GM19043 (cell line): ENCODE results near the gene ZNF446.

Experiments
- ATAC-seq: cut with Tn5 transposase; IDR thresholded peaks from one replicate; pipeline ENCODE4 v1.9.1; 2021; ENCODE audit warnings: low read depth; ENCODE audit not compliant: unreplicated experiment

The ZNF446 gene

GRCh38 chr19:58519355-58520256 is 43.5 kb downstream of the ZNF446 start, which contains the start of gene ZBTB45:
Gene ZBTB45, minus strand, starts transcription at chr19:58519810. Its CDS starts 2,137 bp downstream, at chr19:58517673.
- peak; percentile 67 for ATAC-seq

- no peak for ATAC-seq
Measured at GRCh38 chr19:58520257-58520599, 44.1 kb downstream of the ZNF446 start.

- ATAC-seq: no peak
Measured at GRCh38 chr19:58521651-58522050, 45.5 kb downstream of the ZNF446 start.

GRCh38 chr19:58522709-58523108 is 46.6 kb downstream of the ZNF446 start:
- ATAC-seq: no peak

GRCh38 chr19:58529405-58529804 is 53.3 kb downstream of the ZNF446 start:
- ATAC-seq: no peak
